ENCODE data around the gene LAMA4.

LAMA4 gene

GRCh38 chr6:112223070-112223861, 31.1 kb downstream of the LAMA4 start:
- no peak overlapping the region for H3K4me3 ChIP-seq (ENCODE audit: low read length)
- no peak for DNase-seq (ENCODE audit: low read depth)
- TF ChIP-seq CTCF (IDR thresholded peaks at IDR 0.05; ENCODE audit: insufficient read depth, low read depth, low read length, missing control alignments) = no peak

GRCh38 chr6:112221981-112222852, 32.1 kb downstream of the LAMA4 start:
- no peak overlapping the region for H3K4me3 ChIP-seq (ENCODE audit: low read length)
- TF ChIP-seq CTCF (IDR thresholded peaks at IDR 0.05; ENCODE audit: insufficient read depth, low read depth, low read length, missing control alignments) = no peak
- no peak for DNase-seq (ENCODE audit: low read depth)

DNA sequence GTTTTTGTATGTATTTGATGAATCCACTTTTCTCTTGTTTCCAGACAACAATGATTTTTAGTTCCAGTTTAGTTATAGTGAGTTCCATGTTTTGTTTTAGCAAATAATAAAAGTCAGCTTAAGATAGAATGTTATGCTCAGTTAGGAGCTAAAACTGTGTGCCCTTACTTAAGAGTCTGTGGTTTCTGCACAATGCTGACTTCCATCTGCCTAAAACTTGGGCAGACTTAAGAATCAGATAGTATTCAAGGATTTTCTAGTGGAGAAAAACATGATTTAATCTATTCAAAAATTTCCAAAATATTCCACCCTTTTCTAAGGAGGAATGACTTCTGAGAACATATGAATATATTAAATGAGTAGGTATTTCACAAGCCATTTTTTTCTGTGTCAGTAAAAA, 32.8 kb downstream of the LAMA4 start:
- no peak overlapping the region for H3K4me3 ChIP-seq (ENCODE audit: low read length)
- no peak for TF ChIP-seq CTCF (IDR thresholded peaks at IDR 0.05; ENCODE audit: insufficient read depth, low read depth, low read length, missing control alignments)
- DNase-seq (ENCODE audit: low read depth) = no peak

DNA sequence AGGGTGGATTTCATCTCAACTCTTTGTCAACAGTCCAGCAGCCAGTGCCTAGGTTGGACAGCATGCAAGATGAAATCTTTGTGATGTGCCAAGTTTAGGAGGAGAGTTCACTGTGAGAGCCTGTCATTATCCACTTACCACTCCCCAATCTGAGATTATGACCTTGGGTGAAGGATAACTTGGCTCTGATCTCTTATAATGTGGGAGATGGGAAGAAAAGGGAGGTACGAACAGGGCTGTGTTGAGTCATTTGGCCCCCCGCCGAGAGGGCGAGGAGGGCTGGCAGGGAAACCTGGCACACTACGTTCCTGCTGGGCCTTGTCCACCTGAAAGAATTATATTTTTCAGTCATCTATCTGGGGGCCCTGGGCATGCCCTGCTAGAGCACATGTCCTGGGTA, 35.8 kb downstream of the LAMA4 start:
- no peak overlapping the region for H3K4me3 ChIP-seq (ENCODE audit: low read length)
- TF ChIP-seq CTCF (IDR thresholded peaks at IDR 0.05; ENCODE audit: insufficient read depth, low read depth, low read length, missing control alignments) = no peak
- DNase-seq (ENCODE audit: low read depth) = no peak

DNA sequence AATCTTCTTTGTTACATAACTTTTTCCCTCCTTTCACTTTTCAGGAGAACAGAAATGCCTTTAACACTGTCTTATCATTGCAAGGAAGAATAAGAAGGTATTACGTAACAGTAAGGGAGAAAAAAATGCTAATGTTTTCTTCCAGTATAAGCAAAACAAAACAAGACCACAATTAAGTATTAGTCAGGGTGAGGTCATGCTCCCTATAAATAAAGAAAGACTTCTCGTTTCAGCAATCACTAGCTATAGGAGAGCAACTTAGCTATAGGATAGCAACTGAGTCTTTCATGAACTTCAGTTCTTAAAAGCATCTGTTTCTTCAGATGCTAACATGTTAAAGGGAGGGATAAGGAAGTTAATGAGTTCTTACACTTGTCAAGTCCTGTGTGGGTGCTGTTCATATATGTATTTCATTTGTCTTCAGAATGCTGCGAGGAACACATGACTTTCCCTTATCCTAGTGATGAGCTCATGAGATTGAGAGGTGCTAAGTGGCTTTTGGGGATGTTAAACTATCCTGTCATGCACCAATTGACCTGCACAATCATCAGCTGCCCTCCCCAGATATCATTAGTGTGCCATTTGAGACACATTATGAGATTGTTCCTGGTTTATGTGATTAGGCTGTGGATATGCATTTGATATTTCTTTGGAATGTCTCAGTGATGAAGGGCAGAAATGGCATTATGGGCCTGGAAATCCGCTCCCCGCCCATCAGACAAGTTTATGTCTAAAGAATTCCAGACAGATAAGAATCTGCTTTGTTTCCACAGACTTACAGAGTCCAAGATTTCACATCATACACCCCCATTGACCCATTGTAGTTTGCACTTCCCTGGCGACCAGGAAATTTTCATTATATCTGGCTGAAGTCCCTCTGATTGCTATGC, 37.5 kb downstream of the LAMA4 start:
- no peak overlapping the region for H3K4me3 ChIP-seq (ENCODE audit: low read length)
- TF ChIP-seq CTCF (IDR thresholded peaks at IDR 0.05; ENCODE audit: insufficient read depth, low read depth, low read length, missing control alignments) = no peak
- DNase-seq (ENCODE audit: low read depth) = peak; percentile 88

GRCh38 chr6:112215488-112216284, 38.7 kb downstream of the LAMA4 start:
- no peak for TF ChIP-seq CTCF (IDR thresholded peaks at IDR 0.05; ENCODE audit: insufficient read depth, low read depth, low read length, missing control alignments)
- no peak overlapping the region for H3K4me3 ChIP-seq (ENCODE audit: low read length)
- DNase-seq (ENCODE audit: low read depth) = no peak

Data from epithelial cell of esophagus (primary cell).